Naive thymus-derived CD4-positive, alpha-beta T cell (primary cell): ENCODE measurements around the gene NAGS. TPM values are rescaled to one million over a fixed set of nuclear protein-coding genes. Genes with fewer than 3 reads are reported as not detected.
A peak's percentile ranks its signal among the peaks of the same experiment; 100 is the strongest.
"Not testable (repeated sequence)": the region's sequence is repeated elsewhere in the genome, so short reads cannot be mapped to it uniquely, and the experiment has no call there.

ENCODE experiments used
- ATAC-seq: fragments of 150-1000 bp; cut with Tn5 transposase; 2 replicates; pipeline ENCODE4 v1.10.0; 2021; ENCODE audit warnings: mild to moderate bottlenecking, moderate library complexity
- CTCF ChIA-PET: fragments of 350-600 bp; sonication (Branson Sonifier 250); formaldehyde crosslinking; loops from one replicate; lab custom pipeline; 2021; ENCODE audit warnings: antibody characterized with exemption; lab: Charles Lee
- POLR2A ChIA-PET: fragments of 350-600 bp; sonication (Branson Sonifier 250); formaldehyde crosslinking; loops from one replicate; lab custom pipeline; 2021; ENCODE audit warnings: antibody characterized with exemption, inconsistent platforms; lab: Charles Lee
- DNase-seq, 9 donors: peaks; one replicate each; pipeline versions ENCODE4 v3.0.0 to v3.0.0-alpha.2; 2020 to 2022; ENCODE audit warnings: mixed read lengths in 1 of 9
- H3K27ac ChIP-seq: one replicate; pipeline ENCODE4 v1.7.0; 2013; ENCODE audit warnings: mild to moderate bottlenecking, low read depth, low read length, moderate library complexity
- H3K27me3 ChIP-seq, 2 donors: one replicate each; pipeline ENCODE4 v1.7.0; 2013; ENCODE audit warnings: low read length in 2 of 2, mild to moderate bottlenecking in 2 of 2, moderate library complexity in 2 of 2; ENCODE audit not compliant: control insufficient read depth in 2 of 2, insufficient read depth in 2 of 2
- H3K36me3 ChIP-seq, 3 experiments: 1 replicate in 2 of 3; 2 replicates in 1 of 3; pipeline ENCODE4 v1.7.0; 2013; ENCODE audit warnings: low read length in 3 of 3, mild to moderate bottlenecking in 3 of 3, moderate library complexity in 1 of 3; ENCODE audit not compliant: insufficient read depth in 3 of 3, control insufficient read depth in 2 of 3
- H3K4me1 ChIP-seq, 2 donors: one replicate each; pipeline ENCODE4 v1.7.0; 2013; ENCODE audit warnings: low read length in 2 of 2, mild to moderate bottlenecking in 2 of 2, moderate library complexity in 1 of 2; ENCODE audit not compliant: control insufficient read depth in 2 of 2, insufficient read depth in 2 of 2
- H3K4me3 ChIP-seq: 2 replicates; pipeline ENCODE4 v1.7.0; 2013; ENCODE audit warnings: mild to moderate bottlenecking, low read length
- H3K9me3 ChIP-seq, 3 experiments: 1 replicate in 2 of 3; 2 replicates in 1 of 3; pipeline ENCODE4 v1.7.0; 2013; ENCODE audit warnings: low read length in 3 of 3; ENCODE audit not compliant: control insufficient read depth in 2 of 3
- H3K27ac Mint-ChIP-seq, 9 donors: one replicate each; pipeline ENCODE4 v1.8.0; 2020 to 2022; ENCODE audit warnings: mixed read lengths in 9 of 9, mild to moderate bottlenecking in 8 of 9, moderate library complexity in 5 of 9, inconsistent platforms in 2 of 9
- H3K27me3 Mint-ChIP-seq, 5 donors: one replicate each; pipeline ENCODE4 v1.8.0; 2021 to 2022; ENCODE audit warnings: mixed read lengths in 5 of 5, mild to moderate bottlenecking in 1 of 5
- H3K36me3 Mint-ChIP-seq, 5 donors: one replicate each; pipeline ENCODE4 v1.8.0; 2020 to 2022; ENCODE audit warnings: mixed read lengths in 5 of 5, mild to moderate bottlenecking in 3 of 5, inconsistent platforms in 1 of 5
- H3K4me1 Mint-ChIP-seq, 7 donors: one replicate each; pipeline ENCODE4 v1.8.0; 2020 to 2022; ENCODE audit warnings: mixed read lengths in 7 of 7, mild to moderate bottlenecking in 3 of 7, inconsistent platforms in 1 of 7
- H3K4me3 Mint-ChIP-seq, 10 donors: one replicate each; pipeline ENCODE4 v1.8.0; 2020 to 2022; ENCODE audit warnings: mild to moderate bottlenecking in 10 of 10, mixed read lengths in 10 of 10, moderate library complexity in 6 of 10, inconsistent platforms in 2 of 10
- H3K9me3 Mint-ChIP-seq, 11 donors: one replicate each; pipeline ENCODE4 v1.8.0; 2020 to 2022; ENCODE audit warnings: mixed read lengths in 11 of 11, mild to moderate bottlenecking in 4 of 11, inconsistent platforms in 1 of 11, moderate library complexity in 1 of 11
- intact Hi-C, 2 donors: fragments of 100-400 bp; cut with micrococcal nuclease; formaldehyde crosslinking; loops; one replicate each; pipeline ENCODE4 v1.15.1; 2023
- polyA plus RNA-seq, 2 donors: library from polyadenylated mRNA; unstranded; fragments of 300-500 nt; fragmentation: Illumina TruSeq; gene quantifications; one replicate each; pipeline ENCODE4 v1.2.3, GENCODE V29; 2021
- total RNA-seq, 6 experiments: library from RNA in 5 of 6; stranded (reverse) in 5 of 6; gene quantifications; 1 replicate in 5 of 6; 2 replicates in 1 of 6; pipeline ENCODE4 v1.2.3 and lab custom pipeline; 2021 to 2026

NAGS gene, protein sequence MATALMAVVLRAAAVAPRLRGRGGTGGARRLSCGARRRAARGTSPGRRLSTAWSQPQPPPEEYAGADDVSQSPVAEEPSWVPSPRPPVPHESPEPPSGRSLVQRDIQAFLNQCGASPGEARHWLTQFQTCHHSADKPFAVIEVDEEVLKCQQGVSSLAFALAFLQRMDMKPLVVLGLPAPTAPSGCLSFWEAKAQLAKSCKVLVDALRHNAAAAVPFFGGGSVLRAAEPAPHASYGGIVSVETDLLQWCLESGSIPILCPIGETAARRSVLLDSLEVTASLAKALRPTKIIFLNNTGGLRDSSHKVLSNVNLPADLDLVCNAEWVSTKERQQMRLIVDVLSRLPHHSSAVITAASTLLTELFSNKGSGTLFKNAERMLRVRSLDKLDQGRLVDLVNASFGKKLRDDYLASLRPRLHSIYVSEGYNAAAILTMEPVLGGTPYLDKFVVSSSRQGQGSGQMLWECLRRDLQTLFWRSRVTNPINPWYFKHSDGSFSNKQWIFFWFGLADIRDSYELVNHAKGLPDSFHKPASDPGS
- total RNA-seq (1 to 10 TPM in 2 of 5 experiments, under 1 TPM in 3; 0.19 to 1.9 (median 0.20) TPM), polyA plus RNA-seq (1 to 10 TPM in 1 of 2 donors, under 1 TPM in 1; 0.41 to 2.6 TPM), total RNA-seq (lab: John Stamatoyannopoulos, UW) (0.94 reads per million)

DNA sequence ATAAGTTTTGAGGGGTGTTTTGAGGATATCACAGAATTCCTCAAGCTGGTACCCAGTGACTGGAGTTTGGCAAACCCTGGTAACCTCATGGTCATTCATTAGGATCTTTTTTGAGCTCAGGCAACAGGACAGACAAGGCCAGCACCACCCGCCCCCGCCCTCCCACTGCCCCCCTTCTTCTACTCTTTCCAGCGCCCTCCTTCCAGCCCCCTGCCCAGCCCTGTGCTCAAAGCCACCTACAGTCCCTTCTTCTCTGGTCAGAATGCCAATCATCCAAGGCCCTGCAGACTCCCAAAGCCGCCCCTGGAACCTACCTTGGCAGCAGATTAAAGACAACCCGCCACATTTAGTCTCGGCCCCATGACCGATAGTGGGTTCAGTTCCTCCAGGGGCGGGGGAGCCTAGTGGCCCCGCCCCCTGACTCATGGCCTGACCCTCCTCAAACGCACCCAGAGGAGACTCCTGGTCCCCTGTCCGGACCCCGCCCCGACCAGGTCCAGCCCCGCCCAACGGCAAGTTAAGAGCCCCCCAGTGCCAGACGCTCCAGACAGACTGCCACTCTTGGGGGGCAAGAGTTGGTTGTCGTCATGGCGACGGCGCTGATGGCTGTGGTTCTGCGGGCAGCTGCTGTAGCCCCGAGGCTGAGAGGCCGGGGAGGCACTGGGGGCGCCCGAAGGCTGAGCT lies at the start of gene NAGS:
Gene NAGS, plus strand, starts transcription at position 546 of the 684 bp plus-strand sequence. Its CDS starts 42 bp downstream, at position 588.
- peaks cover 0 to 1% (median 0%) of the 10 kb centered on the region in 11 donors for H3K9me3 Mint-ChIP-seq
- ChIA-PET CTCF (interaction anchor here (1.6 kb wide), 1 partner anchor 124 kb away, joined by 3 read pairs; no protein-coding TSS in a partner anchor), POLR2A (no interaction called here)
- no peaks in the 10 kb centered on the region for H3K9me3 ChIP-seq
- H3K4me1 ChIP-seq: peaks cover 19 to 26% of the 10 kb centered on the region in 2 donors
- no peaks in the 10 kb centered on the region for H3K27me3 ChIP-seq
- intact Hi-C loops: no loop called here
- H3K4me1 Mint-ChIP-seq: peaks cover 16 to 25% (median 22%) of the 10 kb centered on the region in 7 donors
- no peak for DNase-seq
- peaks cover 0 to 2% (median 0%) of the 10 kb centered on the region in 5 donors for H3K36me3 Mint-ChIP-seq
- H3K4me3 Mint-ChIP-seq: peak within 1 kb of the TSS; percentile 27 to 94 (median 68)
- peak within 1 kb of the TSS; percentile 63 for H3K4me3 ChIP-seq
- H3K27ac ChIP-seq: no peak within 1 kb of the TSS
- no peak for ATAC-seq
- H3K27ac Mint-ChIP-seq: peak within 1 kb of the TSS in 1 of 9 donors; percentile 36
- no peaks in the 10 kb centered on the region for H3K36me3 ChIP-seq
- H3K27me3 Mint-ChIP-seq: peaks cover 0 to 40% (median 4%) of the 10 kb centered on the region in 5 donors

DNA sequence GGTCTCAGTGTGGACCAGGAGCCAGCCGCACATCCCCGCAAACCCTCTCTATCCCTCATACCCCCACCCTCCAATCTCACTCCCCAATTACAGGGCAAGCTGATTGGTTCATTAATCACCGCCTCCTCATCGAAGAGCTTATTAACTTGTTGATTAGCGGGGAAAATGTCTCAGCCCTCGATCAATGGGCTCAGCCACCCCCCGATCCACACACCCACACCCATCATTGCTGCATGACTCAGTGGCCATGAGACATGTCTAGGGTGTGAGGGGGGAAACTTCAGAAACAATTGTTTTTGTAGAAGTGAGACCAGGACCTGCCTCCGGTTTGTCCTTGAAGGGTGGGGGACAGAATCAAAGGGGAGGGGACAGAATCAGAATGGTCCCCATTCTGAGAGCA lies 48.2 kb upstream of the NAGS start:
- Histone ChIP-seq H3K36me3 (no peaks in the 10 kb centered on the region), H3K27ac (no peak overlapping the region), H3K27me3 (peaks cover 0 to 8% of the 10 kb centered on the region in 2 donors), H3K9me3 (no peaks in the 10 kb centered on the region), H3K4me3 (no peak overlapping the region), H3K4me1 (no peaks in the 10 kb centered on the region)
- intact Hi-C loops: no loop called here
- CTCF ChIA-PET: interaction anchor here (0.7 to 1.6 kb wide), 2 partner anchors 11 to 13 kb away, joined by 3 to 4 read pairs; no protein-coding TSS in a partner anchor
- peaks cover 0 to 9% (median 0%) of the 10 kb centered on the region in 7 donors for H3K4me1 Mint-ChIP-seq
- peaks cover 28 to 41% (median 29%) of the 10 kb centered on the region in 5 donors for H3K27me3 Mint-ChIP-seq
- POLR2A ChIA-PET: no interaction called here
- DNase-seq (no peak), ATAC-seq (no peak)
- no peak overlapping the region for H3K4me3 Mint-ChIP-seq
- no peak overlapping the region for H3K27ac Mint-ChIP-seq
- H3K36me3 Mint-ChIP-seq: no peaks in the 10 kb centered on the region
- H3K9me3 Mint-ChIP-seq: peaks cover 0 to 4% (median 0%) of the 10 kb centered on the region in 11 donors

DNA sequence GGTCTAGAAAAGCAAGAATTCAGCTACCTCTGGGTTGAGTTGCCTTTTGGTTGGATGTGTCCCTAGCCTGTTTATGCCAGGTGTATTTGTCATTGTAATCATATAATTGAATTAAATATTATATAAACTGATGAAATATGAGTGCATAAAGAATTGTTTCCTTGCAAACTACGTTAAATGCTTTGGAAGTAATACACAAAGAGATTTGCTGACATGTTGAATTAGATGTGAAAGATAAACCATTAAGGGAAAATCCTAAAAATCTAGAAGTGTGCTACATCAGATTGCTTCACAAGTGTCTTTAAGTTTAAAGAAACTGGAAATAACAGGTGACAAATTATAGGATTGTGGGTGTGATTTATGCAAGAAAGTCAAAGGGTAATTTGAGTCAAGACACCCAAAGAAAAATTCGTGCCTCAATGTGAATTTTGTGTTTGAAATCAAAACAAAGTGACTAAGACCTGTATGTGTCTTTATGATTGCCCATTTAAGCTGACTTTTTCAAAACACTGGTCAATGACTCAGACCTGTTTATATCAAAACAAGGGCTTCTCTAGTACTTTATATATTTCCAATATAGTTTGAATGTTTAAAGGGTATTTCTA lies 45.6 kb upstream of the NAGS start:
- H3K27me3 Mint-ChIP-seq: peaks cover 8 to 37% (median 15%) of the 10 kb centered on the region in 5 donors
- H3K36me3 Mint-ChIP-seq: no peaks in the 10 kb centered on the region
- DNase-seq: no peak
- H3K27ac ChIP-seq: no peak overlapping the region
- H3K36me3 ChIP-seq: no peaks in the 10 kb centered on the region
- H3K9me3 ChIP-seq: no peaks in the 10 kb centered on the region
- H3K4me3 Mint-ChIP-seq: no peak overlapping the region
- ChIA-PET POLR2A (no interaction called here), CTCF (no interaction called here)
- no peaks in the 10 kb centered on the region for H3K4me1 Mint-ChIP-seq
- H3K27ac Mint-ChIP-seq: no peak overlapping the region
- no peaks in the 10 kb centered on the region for H3K9me3 Mint-ChIP-seq
- no peak for ATAC-seq
- no peak overlapping the region for H3K4me3 ChIP-seq
- no peaks in the 10 kb centered on the region for H3K4me1 ChIP-seq
- intact Hi-C loops: no loop called here
- no peaks in the 10 kb centered on the region for H3K27me3 ChIP-seq

DNA sequence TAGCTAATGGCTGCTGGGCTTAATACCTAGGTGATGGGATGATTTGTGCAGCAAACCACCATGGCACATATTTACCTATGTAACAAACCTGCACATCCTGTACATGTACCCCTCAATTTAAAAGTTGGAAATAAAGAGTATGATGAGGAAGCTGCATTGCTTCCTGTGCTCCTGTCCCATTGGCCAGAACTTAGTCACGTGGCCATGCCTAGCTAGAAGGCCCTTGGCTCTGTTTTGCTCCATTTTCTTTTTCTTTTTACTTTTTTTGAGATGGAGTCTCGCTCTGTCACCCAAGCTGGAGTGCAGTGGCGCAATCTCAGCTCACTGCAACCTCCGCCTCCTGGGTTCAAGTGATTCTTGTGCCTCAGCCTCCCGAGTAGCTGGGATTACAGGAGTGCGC lies 43.1 kb upstream of the NAGS start:
- H3K4me3 ChIP-seq, intact Hi-C loops, H3K27ac ChIP-seq, H3K9me3 Mint-ChIP-seq, H3K27ac Mint-ChIP-seq, H3K36me3 ChIP-seq, H3K9me3 ChIP-seq, H3K4me3 Mint-ChIP-seq, H3K4me1 ChIP-seq, H3K27me3 ChIP-seq, ATAC-seq, DNase-seq, H3K36me3 Mint-ChIP-seq, H3K4me1 Mint-ChIP-seq, POLR2A ChIA-PET: not testable (repeated sequence)
- CTCF ChIA-PET: interaction anchor here (1.2 kb wide), 1 partner anchor 11 kb away, joined by 3 read pairs; no protein-coding TSS in a partner anchor
- peaks cover 0 to 31% (median 5%) of the 10 kb centered on the region in 5 donors for H3K27me3 Mint-ChIP-seq

DNA sequence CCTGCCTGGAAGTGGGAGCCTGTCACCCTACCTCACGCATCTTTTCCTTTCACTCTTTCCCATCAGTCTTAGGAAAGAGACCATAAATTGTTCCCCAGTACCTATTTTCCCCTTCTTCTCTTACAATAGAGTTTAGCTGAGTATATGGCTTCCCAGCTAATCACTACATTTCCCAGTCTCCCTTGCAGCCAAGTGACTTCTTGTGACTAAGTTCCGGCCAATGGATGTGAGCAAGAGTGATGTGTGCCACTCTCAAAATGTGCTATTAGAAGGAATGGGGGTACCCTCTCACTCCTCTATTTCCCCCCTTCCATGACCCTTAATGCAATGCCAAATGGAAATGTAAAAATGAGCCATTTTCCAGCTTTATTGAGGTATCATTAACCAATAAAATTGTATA lies 42.5 kb upstream of the NAGS start:
- H3K4me1 ChIP-seq: no peaks in the 10 kb centered on the region
- no peak overlapping the region for H3K4me3 Mint-ChIP-seq
- peaks cover 0 to 33% (median 5%) of the 10 kb centered on the region in 5 donors for H3K27me3 Mint-ChIP-seq

DNA sequence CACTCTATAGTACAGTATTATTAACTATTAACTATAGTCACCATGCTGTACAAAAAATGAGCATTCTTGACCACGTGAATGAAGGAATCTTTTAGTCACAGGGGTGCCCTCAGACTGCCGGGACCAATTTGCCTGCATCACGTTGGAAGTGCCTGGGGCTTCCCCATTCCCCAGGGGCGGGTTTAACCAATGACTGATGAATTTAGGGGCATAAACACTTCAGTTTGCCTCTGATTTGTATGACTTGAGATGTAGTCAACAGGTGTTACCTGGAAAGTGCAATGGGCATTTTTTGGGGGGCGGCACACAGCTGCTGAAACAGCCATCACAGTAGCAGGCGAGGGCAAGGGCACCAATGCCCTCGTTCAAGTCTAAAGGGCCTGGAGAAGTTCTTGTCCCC lies 41.9 kb upstream of the NAGS start:
- no peaks in the 10 kb centered on the region for H3K36me3 ChIP-seq
- no peak for DNase-seq
- no peak overlapping the region for H3K27ac Mint-ChIP-seq

More for the DNA sequence above, 42.5 kb upstream of the NAGS start:
- POLR2A ChIA-PET: no interaction called here
- no peak overlapping the region for H3K27ac ChIP-seq
- DNase-seq: no peak
- intact Hi-C loops: no loop called here
- no peak for ATAC-seq
- Mint-ChIP-seq H3K36me3 (no peaks in the 10 kb centered on the region), H3K9me3 (no peaks in the 10 kb centered on the region), H3K27ac (no peak overlapping the region), H3K4me1 (no peaks in the 10 kb centered on the region)
- H3K36me3 ChIP-seq: no peaks in the 10 kb centered on the region
- H3K4me3 ChIP-seq: no peak overlapping the region
- H3K9me3 ChIP-seq: no peaks in the 10 kb centered on the region
- H3K27me3 ChIP-seq: no peaks in the 10 kb centered on the region
- CTCF ChIA-PET: interaction anchor here (1.2 kb wide), 1 partner anchor 10 kb away, joined by 3 read pairs; no protein-coding TSS in a partner anchor

More for the DNA sequence above, 41.9 kb upstream of the NAGS start:
- Histone ChIP-seq H3K4me1 (no peaks in the 10 kb centered on the region), H3K9me3 (no peaks in the 10 kb centered on the region), H3K4me3 (no peak overlapping the region), H3K27me3 (no peaks in the 10 kb centered on the region), H3K27ac (no peak overlapping the region)
- H3K4me1 Mint-ChIP-seq: no peaks in the 10 kb centered on the region
- intact Hi-C loops: no loop called here
- CTCF ChIA-PET: interaction anchor here (0.9 kb wide), 1 partner anchor 17 kb away, joined by 4 read pairs; no protein-coding TSS in a partner anchor
- no peaks in the 10 kb centered on the region for H3K36me3 Mint-ChIP-seq
- no peak for ATAC-seq
- H3K4me3 Mint-ChIP-seq: no peak overlapping the region
- no peaks in the 10 kb centered on the region for H3K9me3 Mint-ChIP-seq
- peaks cover 0 to 36% (median 5%) of the 10 kb centered on the region in 5 donors for H3K27me3 Mint-ChIP-seq
- POLR2A ChIA-PET: no interaction called here
